T47D (cell line): ENCODE results near the gene SLC44A1.
"Not testable (repeated sequence)": the region's sequence is repeated elsewhere in the genome, so short reads cannot be mapped to it uniquely, and the experiment has no call there.

ENCODE experiments used
- DNase-seq, 2 experiments: peaks; one replicate each; pipeline versions ENCODE4 v3.0.0 to v3.0.0-alpha.2; 2011 to 2012; ENCODE audit warnings: low read depth in 1 of 2, low spot score in 1 of 2
- JUND ChIP-seq: IDR thresholded peaks from 2 replicates; pipeline ENCODE4 v1.6.1; 2012; ENCODE audit warnings: low read depth
- in situ Hi-C: cut with HindIII; loops from 2 replicates; pipeline ENCODE4 v1.10.0; 2016; ENCODE audit warnings: low sequenced_read_pairs, low pct_unique_long_range_greater_than_20kb

Gene SLC44A1

GRCh38 chr9:105245029-105245890 is 809 bp downstream of the SLC44A1 start:
- in situ Hi-C loops: no loop called here
- DNase-seq: peak; percentile 71 to 89
- no peak for TF ChIP-seq JUND

- in situ Hi-C loops: no loop called here
- TF ChIP-seq JUND: no peak
- no peak for DNase-seq
Observed at GRCh38 chr9:105245891-105246161, 1.4 kb downstream of the SLC44A1 start.

GRCh38 chr9:105246656-105247173 is 2.3 kb downstream of the SLC44A1 start:
- in situ Hi-C loops: no loop called here
- TF ChIP-seq JUND: no peak
- DNase-seq: no peak

- DNase-seq: no peak
- TF ChIP-seq JUND: no peak
- in situ Hi-C loops: no loop called here
Observed at GRCh38 chr9:105248691-105249090, 4.2 kb downstream of the SLC44A1 start.

DNA sequence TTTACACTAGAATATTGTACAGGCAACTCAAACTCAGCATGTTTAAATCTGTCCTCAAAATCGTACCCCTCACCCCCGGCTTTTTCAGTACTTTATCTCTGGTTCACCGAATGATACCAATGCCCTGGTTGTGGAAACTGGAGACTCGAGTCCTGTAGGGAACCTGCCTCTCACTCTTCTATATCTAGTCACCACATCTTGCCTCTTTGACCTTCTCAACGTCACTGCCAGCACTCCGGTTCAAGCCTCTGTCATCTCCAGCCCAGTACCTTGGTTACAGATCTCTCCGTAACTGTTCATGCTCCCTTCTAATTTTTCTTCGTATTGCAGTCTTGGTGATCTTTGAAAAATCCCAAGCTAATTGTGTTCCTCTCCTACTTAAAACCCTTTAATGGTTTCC is 6.7 kb downstream of the SLC44A1 start:
- TF ChIP-seq JUND: no peak
- in situ Hi-C loops: no loop called here
- no peak for DNase-seq

GRCh38 chr9:105251733-105252404 is 7.4 kb downstream of the SLC44A1 start:
- in situ Hi-C loops: no loop called here
- peak in 1 of 2 experiments; percentile 38 for DNase-seq
- TF ChIP-seq JUND: no peak

- DNase-seq: no peak
- in situ Hi-C loops: no loop called here
- TF ChIP-seq JUND: no peak
Observed at GRCh38 chr9:105252405-105252756, 7.9 kb downstream of the SLC44A1 start.

DNA sequence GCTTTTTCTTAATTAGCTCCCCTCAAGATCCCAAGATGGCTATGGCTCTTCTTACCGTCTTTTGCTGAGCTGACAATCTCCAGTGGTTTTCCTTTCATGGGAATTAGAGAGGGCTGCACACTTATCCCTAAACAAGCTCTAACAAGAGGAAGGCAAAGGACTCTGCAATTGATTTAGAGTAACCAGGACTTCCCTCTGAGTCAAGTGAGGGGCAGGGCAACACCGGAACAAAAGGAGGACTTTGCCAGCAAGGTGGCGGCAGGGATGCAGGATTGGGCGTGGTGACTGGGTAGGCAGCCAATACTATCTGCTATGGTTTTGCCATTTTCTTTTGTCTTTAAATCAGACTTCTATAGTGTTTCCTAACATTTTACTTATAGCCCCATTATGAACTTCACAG is 9.8 kb downstream of the SLC44A1 start:
- DNase-seq: no peak
- no peak for TF ChIP-seq JUND
- in situ Hi-C loops: no loop called here

- no peak for TF ChIP-seq JUND
- DNase-seq: no peak
- in situ Hi-C loops: no loop called here
Observed at GRCh38 chr9:105255421-105255820, 11.0 kb downstream of the SLC44A1 start.

- in situ Hi-C loops, DNase-seq: not testable (repeated sequence)
Observed at GRCh38 chr9:105256569-105256968, 12.1 kb downstream of the SLC44A1 start.

- TF ChIP-seq JUND: no peak
- DNase-seq: no peak
- in situ Hi-C loops: no loop called here
Observed at GRCh38 chr9:105257809-105258208, 13.4 kb downstream of the SLC44A1 start.

DNA sequence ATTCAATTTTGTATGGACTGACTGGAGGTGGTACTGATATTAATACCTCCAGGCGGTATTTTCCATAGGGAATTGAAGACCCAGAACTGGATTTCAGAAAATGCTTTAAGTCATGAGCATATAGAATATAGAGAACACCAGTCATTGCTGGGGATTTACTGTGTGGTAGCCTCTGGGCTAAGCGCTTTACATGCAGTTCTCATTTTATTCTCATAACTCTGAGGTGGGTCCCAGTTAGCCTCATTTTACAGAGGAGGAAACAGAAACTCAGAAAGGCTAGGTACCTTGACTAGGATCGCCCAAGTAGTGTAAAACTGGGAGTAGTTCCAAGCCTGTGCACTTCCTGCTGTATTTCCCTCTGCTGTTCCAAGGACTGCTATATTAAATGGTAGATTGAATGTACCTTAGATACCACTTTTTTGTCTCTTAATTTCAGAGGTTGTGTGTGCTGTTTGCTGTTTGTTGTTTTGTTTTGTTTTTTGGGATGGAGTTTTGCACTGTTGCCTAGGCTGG is 13.8 kb downstream of the SLC44A1 start:
- no peak for DNase-seq
- no peak for TF ChIP-seq JUND
- in situ Hi-C loops: no loop called here

GRCh38 chr9:105259274-105259673 is 14.8 kb downstream of the SLC44A1 start:
- no peak for DNase-seq
- in situ Hi-C loops: no loop called here
- TF ChIP-seq JUND: no peak
